ENCODE measurements around the gene COMMD8. TPM values are rescaled to one million over a fixed set of nuclear protein-coding genes. Genes with fewer than 3 reads are reported as not detected.

COMMD8 gene
- total RNA-seq, 2 donors from 2014 or later = 11.6 to 18.5 TPM

DNA sequence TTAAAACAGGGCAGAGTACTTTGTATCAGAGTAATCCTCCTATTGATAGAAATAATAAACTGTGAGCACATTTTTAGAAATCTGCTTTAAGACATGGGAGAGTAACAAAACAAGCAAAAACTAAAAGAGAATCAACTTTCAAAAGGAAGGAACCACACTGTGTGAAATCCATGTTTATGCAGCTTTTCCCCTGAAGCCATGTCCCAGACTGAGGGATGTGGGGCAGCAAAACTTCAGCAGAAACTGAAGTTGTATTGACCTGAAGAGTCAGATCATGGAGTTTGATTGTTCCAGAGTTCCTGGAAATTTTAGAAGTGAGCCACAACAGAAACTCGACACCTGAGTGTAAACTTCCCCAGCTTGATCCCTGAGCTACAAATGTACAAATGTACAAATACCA, 53.2 kb downstream of the COMMD8 start:
- Histone ChIP-seq H3K9me3 (no peaks in the 10 kb centered on the region), H3K4me1 (no peaks in the 10 kb centered on the region)

DNA sequence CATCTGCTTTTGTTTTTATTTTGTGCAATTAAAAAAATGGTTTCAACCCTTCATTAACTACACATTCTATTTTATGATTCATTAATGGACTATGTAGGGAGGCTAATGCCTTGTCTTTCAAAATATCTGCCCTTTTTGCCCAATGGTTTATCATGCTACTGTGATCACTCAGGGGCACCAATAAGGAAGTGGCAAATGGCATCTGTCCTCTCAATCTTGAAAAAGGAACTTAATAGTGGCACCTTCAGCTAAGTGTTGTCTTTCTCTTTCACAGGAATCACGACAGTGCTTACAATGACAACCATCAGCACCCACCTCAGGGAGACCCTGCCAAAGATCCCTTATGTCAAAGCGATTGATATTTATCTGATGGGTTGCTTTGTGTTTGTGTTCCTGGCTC, 57.1 kb downstream of the COMMD8 start:
- Histone ChIP-seq H3K27me3 (no peaks in the 10 kb centered on the region), H3K4me1 (no peaks in the 10 kb centered on the region), H3K27ac (no peak overlapping the region), H3K36me3 (no peaks in the 10 kb centered on the region), H3K9me3 (no peaks in the 10 kb centered on the region), H3K4me3 (no peak overlapping the region)
- DNase-seq (ENCODE audit: low spot score) = no peak
- TF ChIP-seq, protein P1, sequence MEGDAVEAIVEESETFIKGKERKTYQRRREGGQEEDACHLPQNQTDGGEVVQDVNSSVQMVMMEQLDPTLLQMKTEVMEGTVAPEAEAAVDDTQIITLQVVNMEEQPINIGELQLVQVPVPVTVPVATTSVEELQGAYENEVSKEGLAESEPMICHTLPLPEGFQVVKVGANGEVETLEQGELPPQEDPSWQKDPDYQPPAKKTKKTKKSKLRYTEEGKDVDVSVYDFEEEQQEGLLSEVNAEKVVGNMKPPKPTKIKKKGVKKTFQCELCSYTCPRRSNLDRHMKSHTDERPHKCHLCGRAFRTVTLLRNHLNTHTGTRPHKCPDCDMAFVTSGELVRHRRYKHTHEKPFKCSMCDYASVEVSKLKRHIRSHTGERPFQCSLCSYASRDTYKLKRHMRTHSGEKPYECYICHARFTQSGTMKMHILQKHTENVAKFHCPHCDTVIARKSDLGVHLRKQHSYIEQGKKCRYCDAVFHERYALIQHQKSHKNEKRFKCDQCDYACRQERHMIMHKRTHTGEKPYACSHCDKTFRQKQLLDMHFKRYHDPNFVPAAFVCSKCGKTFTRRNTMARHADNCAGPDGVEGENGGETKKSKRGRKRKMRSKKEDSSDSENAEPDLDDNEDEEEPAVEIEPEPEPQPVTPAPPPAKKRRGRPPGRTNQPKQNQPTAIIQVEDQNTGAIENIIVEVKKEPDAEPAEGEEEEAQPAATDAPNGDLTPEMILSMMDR (IDR thresholded peaks at IDR 0.05) = no peak

More for the DNA sequence above, 53.2 kb downstream of the COMMD8 start:
- no peak overlapping the region for H3K27ac ChIP-seq
- H3K4me3 ChIP-seq = no peak overlapping the region
- DNase-seq (ENCODE audit: low spot score) = no peak
- H3K27me3 ChIP-seq = no peaks in the 10 kb centered on the region
- H3K36me3 ChIP-seq = no peaks in the 10 kb centered on the region
- TF ChIP-seq, protein P1 (IDR thresholded peaks at IDR 0.05) = no peak

Other genes with a start within 250 kb of the COMMD8 start
- 1 to 10 TPM; 6.9 to 8.9 TPM for gene ATP10D, start 21.6 kb upstream of the COMMD8 start, total RNA-seq

Measured in right atrium auricular region (tissue), 2 donors.